Liver (tissue), 9 donors: ENCODE results near the gene CPEB2. TPM values are rescaled to one million over a fixed set of nuclear protein-coding genes. Genes with fewer than 3 reads are reported as not detected.

Source experiments
- DNase-seq: peaks from one replicate; pipeline ENCODE4 v3.0.0-alpha.2; 2017; ENCODE audit warnings: low spot score
- H3K27ac ChIP-seq, 2 donors: one replicate each; pipeline ENCODE4 v1.7.0; 2013; ENCODE audit warnings: inconsistent platforms in 2 of 2, low read length in 2 of 2, control low read depth in 1 of 2, low read depth in 1 of 2, mild to moderate bottlenecking in 1 of 2
- H3K27me3 ChIP-seq, 4 donors: one replicate each; pipeline versions ENCODE4 v1.6.1 to v1.7.0; 2013; ENCODE audit warnings: low read length in 3 of 4, inconsistent platforms in 1 of 4, mild to moderate bottlenecking in 1 of 4, moderate library complexity in 1 of 4; ENCODE audit not compliant: control insufficient read depth in 4 of 4, insufficient read depth in 4 of 4
- H3K36me3 ChIP-seq, 4 donors: one replicate each; pipeline versions ENCODE4 v1.6.1 to v1.7.0; 2013; ENCODE audit warnings: low read length in 3 of 4, mild to moderate bottlenecking in 3 of 4, low read depth in 1 of 4, moderate library complexity in 1 of 4; ENCODE audit not compliant: control insufficient read depth in 4 of 4, insufficient read depth in 3 of 4
- H3K4me1 ChIP-seq, 4 donors: one replicate each; pipeline versions ENCODE4 v1.6.1 to v1.7.0; 2013; ENCODE audit warnings: low read length in 3 of 4, mild to moderate bottlenecking in 3 of 4, moderate library complexity in 1 of 4; ENCODE audit not compliant: control insufficient read depth in 4 of 4, insufficient read depth in 4 of 4
- H3K4me3 ChIP-seq, 3 donors: one replicate each; pipeline versions ENCODE4 v1.6.1 to v1.7.0; 2013; ENCODE audit warnings: low read length in 3 of 3, control low read depth in 1 of 3, low read depth in 1 of 3, mild to moderate bottlenecking in 1 of 3
- H3K9ac ChIP-seq, 2 donors: one replicate each; pipeline ENCODE4 v1.7.0; 2013; ENCODE audit warnings: low read length in 2 of 2, mild to moderate bottlenecking in 2 of 2, moderate library complexity in 2 of 2, control low read depth in 1 of 2, low read depth in 1 of 2
- H3K9me3 ChIP-seq, 4 donors: one replicate each; pipeline versions ENCODE4 v1.6.1 to v1.7.0; 2013; ENCODE audit warnings: low read length in 3 of 4; ENCODE audit not compliant: control insufficient read depth in 4 of 4
- EGR1 ChIP-seq, 2 donors: IDR thresholded peaks; 2 replicates each; pipeline ENCODE4 v1.6.1; 2016 to 2018; ENCODE audit warnings: antibody characterized with exemption in 2 of 2, low read depth in 2 of 2
- FOXA1 ChIP-seq: IDR thresholded peaks from 2 replicates; pipeline ENCODE4 v1.6.1; 2016; ENCODE audit warnings: antibody characterized with exemption
- FOXA2 ChIP-seq: IDR thresholded peaks from 2 replicates; pipeline ENCODE4 v1.6.1; 2016; ENCODE audit warnings: antibody characterized with exemption
- GABPA ChIP-seq, 2 donors: IDR thresholded peaks in 1 of 2; conservative IDR thresholded peaks in 1 of 2; 2 replicates each; pipeline ENCODE4 v1.6.1; 2016; ENCODE audit warnings: antibody characterized with exemption in 2 of 2, mild to moderate bottlenecking in 1 of 2, moderate library complexity in 1 of 2
- HNF4A ChIP-seq, 2 donors: conservative IDR thresholded peaks; 2 replicates each; pipeline ENCODE4 v1.6.1; 2016; ENCODE audit warnings: antibody characterized with exemption in 2 of 2, mild to moderate bottlenecking in 2 of 2
- HNF4G ChIP-seq: IDR thresholded peaks from 2 replicates; pipeline ENCODE4 v1.6.1; 2016; ENCODE audit warnings: antibody characterized with exemption
- JUND ChIP-seq, 2 donors: IDR thresholded peaks; 2 replicates each; pipeline ENCODE4 v1.6.1; 2016; ENCODE audit warnings: antibody characterized with exemption in 2 of 2
- NR2F2 ChIP-seq: IDR thresholded peaks from 2 replicates; pipeline ENCODE4 v1.6.1; 2016; ENCODE audit warnings: antibody characterized with exemption
- RAD21 ChIP-seq, 2 donors: IDR thresholded peaks; 2 replicates each; pipeline ENCODE4 v1.6.1; 2016; ENCODE audit warnings: antibody characterized with exemption in 2 of 2, mild to moderate bottlenecking in 2 of 2
- RXRA ChIP-seq, 2 donors: IDR thresholded peaks; 2 replicates each; pipeline ENCODE4 v1.6.1; 2017 to 2018; ENCODE audit warnings: antibody characterized with exemption in 2 of 2, mild to moderate bottlenecking in 1 of 2
- SP1 ChIP-seq: IDR thresholded peaks from 2 replicates; pipeline ENCODE4 v1.6.1; 2018; ENCODE audit warnings: antibody characterized with exemption, mild to moderate bottlenecking
- TAF1 ChIP-seq: conservative IDR thresholded peaks from 2 replicates; pipeline ENCODE4 v1.6.1; 2016; ENCODE audit warnings: antibody characterized with exemption, mild to moderate bottlenecking
- YY1 ChIP-seq: IDR thresholded peaks from 2 replicates; pipeline ENCODE4 v1.6.1; 2016; ENCODE audit warnings: antibody characterized with exemption, mild to moderate bottlenecking
- WGBS: extraction: QIAGEN DNeasy Blood & Tissue Kit; methylation state at CpG from one replicate; pipeline ENCODE4 v1.1.7; 2013; 5-methylcytosine and 5-hydroxymethylcytosine counted together
- polyA plus RNA-seq, 2 donors: library from polyadenylated mRNA; stranded (reverse) in 1 of 2; unstranded in 1 of 2; fragments of 200-250 nt in 1 of 2; fragments of >200 nt in 1 of 2; fragmentation: Nextera tagmentation in 1 of 2; extraction: Ambion mirVana in 1 of 2; gene quantifications; one replicate each; pipeline versions ENCODE4 v1.2.1 to v1.2.3, GENCODE V29; 2013 to 2015
- total RNA-seq, 2 donors: library from RNA; depleted of rRNA; stranded (reverse); fragments of >200 nt; gene quantifications; one replicate each; pipeline ENCODE4 v1.2.3, GENCODE V29; 2014
- TF ChIP-seq, protein P1 (sequence below): IDR thresholded peaks from 2 replicates; pipeline ENCODE4 v1.6.1; 2016; ENCODE audit warnings: antibody characterized with exemption, mild to moderate bottlenecking
- TF ChIP-seq, protein P2 (sequence below): IDR thresholded peaks from 2 replicates; pipeline ENCODE4 v1.6.1; 2016; ENCODE audit warnings: antibody characterized with exemption
- TF ChIP-seq, protein P3 (sequence below): fragments of 150-350 bp; IDR thresholded peaks from 2 replicates; pipeline ENCODE4 v1.5.1; 2017; ENCODE audit warnings: improper control_type of control experiment, low read depth, low read length; ENCODE audit not compliant: missing input control
- TF ChIP-seq, protein P4 (sequence below): IDR thresholded peaks from 2 replicates; pipeline ENCODE4 v1.6.1; 2016; ENCODE audit warnings: antibody characterized with exemption
- TF ChIP-seq, protein P5 (sequence below): IDR thresholded peaks from 2 replicates; pipeline ENCODE4 v1.6.1; 2016; ENCODE audit warnings: antibody characterized with exemption
- donor health status: healthy.
- donor health status: healthy.
- donor health status: healthy.
- donor health status: healthy.
- donor health status: healthy.

CPEB2 gene
- total and polyA plus RNA-seq, 4 donors: 3.6 to 14.0 (median 4.6) TPM

DNA sequence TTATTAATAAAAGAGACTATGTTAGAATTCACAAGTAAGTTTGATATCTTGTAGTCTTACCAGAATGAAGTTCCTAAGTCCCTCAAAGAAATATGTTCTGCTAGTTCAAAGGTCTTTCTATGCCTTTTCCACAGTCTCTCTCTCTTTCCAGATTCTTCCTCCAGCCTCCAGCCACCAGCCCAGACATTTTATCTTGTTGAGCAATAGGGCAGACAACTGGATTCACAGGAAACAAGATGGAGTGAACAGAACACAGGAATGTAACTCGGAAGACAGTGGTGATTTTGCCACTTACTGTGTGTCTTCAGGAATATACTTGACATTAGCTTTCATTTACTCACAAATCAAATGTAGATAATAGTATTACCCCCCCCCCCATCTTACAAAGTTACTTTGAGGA is 17.1 kb upstream of the CPEB2 start:
- WGBS: 86% methylated on average over 1 of the region's 1 CpG
- Histone ChIP-seq H3K27me3 (no peaks in the 10 kb centered on the region), H3K36me3 (no peaks in the 10 kb centered on the region), H3K27ac (peak overlapping the region; percentile 64 to 74), H3K9ac (no peak overlapping the region), H3K4me1 (peaks cover 0 to 27% (median 14%) of the 10 kb centered on the region in 4 donors), H3K4me3 (no peak overlapping the region), H3K9me3 (no peaks in the 10 kb centered on the region)
- DNase-seq: no peak
- TF ChIP-seq, protein P1, sequence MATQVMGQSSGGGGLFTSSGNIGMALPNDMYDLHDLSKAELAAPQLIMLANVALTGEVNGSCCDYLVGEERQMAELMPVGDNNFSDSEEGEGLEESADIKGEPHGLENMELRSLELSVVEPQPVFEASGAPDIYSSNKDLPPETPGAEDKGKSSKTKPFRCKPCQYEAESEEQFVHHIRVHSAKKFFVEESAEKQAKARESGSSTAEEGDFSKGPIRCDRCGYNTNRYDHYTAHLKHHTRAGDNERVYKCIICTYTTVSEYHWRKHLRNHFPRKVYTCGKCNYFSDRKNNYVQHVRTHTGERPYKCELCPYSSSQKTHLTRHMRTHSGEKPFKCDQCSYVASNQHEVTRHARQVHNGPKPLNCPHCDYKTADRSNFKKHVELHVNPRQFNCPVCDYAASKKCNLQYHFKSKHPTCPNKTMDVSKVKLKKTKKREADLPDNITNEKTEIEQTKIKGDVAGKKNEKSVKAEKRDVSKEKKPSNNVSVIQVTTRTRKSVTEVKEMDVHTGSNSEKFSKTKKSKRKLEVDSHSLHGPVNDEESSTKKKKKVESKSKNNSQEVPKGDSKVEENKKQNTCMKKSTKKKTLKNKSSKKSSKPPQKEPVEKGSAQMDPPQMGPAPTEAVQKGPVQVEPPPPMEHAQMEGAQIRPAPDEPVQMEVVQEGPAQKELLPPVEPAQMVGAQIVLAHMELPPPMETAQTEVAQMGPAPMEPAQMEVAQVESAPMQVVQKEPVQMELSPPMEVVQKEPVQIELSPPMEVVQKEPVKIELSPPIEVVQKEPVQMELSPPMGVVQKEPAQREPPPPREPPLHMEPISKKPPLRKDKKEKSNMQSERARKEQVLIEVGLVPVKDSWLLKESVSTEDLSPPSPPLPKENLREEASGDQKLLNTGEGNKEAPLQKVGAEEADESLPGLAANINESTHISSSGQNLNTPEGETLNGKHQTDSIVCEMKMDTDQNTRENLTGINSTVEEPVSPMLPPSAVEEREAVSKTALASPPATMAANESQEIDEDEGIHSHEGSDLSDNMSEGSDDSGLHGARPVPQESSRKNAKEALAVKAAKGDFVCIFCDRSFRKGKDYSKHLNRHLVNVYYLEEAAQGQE: no peak
- TF ChIP-seq RAD21 (IDR thresholded peaks at IDR 0.05) (no peak), GABPA (IDR thresholded peaks at IDR 0.05 in 1 of 2, conservative IDR thresholded peaks at IDR 0.05 in 1 of 2) (no peak), RXRA (IDR thresholded peaks at IDR 0.05) (no peak), TAF1 (no peak), HNF4A (conservative IDR thresholded peaks at IDR 0.05) (no peak), FOXA2 (no peak), EGR1 (IDR thresholded peaks at IDR 0.05; ENCODE audit: low read depth in 2 of 2) (no peak)
- TF ChIP-seq, protein P2, sequence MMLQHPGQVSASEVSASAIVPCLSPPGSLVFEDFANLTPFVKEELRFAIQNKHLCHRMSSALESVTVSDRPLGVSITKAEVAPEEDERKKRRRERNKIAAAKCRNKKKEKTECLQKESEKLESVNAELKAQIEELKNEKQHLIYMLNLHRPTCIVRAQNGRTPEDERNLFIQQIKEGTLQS: no peak

DNA sequence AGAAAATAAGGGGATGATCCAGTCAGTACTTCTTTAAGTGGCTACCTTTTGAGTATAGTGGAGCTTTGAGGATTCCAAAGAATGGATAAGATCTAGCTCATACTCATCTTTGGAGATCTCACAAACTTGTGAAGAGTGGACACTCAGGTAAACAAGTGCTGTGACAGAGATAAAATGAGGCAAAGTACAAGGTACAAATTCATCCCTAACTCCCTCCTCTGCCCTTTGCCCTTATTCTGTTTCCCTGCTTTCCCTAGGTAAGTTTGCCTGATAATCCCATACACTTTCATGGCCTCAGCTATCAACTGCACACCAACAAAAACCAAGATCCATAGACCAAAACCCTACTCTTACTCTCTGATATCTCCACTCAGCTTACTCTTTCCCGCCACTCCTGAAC is 16.4 kb upstream of the CPEB2 start:
- no peak for DNase-seq
- TF ChIP-seq, protein P3, sequence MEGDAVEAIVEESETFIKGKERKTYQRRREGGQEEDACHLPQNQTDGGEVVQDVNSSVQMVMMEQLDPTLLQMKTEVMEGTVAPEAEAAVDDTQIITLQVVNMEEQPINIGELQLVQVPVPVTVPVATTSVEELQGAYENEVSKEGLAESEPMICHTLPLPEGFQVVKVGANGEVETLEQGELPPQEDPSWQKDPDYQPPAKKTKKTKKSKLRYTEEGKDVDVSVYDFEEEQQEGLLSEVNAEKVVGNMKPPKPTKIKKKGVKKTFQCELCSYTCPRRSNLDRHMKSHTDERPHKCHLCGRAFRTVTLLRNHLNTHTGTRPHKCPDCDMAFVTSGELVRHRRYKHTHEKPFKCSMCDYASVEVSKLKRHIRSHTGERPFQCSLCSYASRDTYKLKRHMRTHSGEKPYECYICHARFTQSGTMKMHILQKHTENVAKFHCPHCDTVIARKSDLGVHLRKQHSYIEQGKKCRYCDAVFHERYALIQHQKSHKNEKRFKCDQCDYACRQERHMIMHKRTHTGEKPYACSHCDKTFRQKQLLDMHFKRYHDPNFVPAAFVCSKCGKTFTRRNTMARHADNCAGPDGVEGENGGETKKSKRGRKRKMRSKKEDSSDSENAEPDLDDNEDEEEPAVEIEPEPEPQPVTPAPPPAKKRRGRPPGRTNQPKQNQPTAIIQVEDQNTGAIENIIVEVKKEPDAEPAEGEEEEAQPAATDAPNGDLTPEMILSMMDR: no peak
- peak in 1 of 2 donors; percentile 79 for TF ChIP-seq JUND (IDR thresholded peaks at IDR 0.05)
- TF ChIP-seq FOXA2: peak; percentile 90
- TF ChIP-seq, protein P1: peak; percentile 85
- no peak for TF ChIP-seq NR2F2
- TF ChIP-seq HNF4G: peak; percentile 84
- no peak for TF ChIP-seq TAF1
- TF ChIP-seq SP1: peak; percentile 99
- peak in 1 of 2 donors; percentile 28 for TF ChIP-seq GABPA (IDR thresholded peaks at IDR 0.05 in 1 of 2, conservative IDR thresholded peaks at IDR 0.05 in 1 of 2)
- TF ChIP-seq, protein P4, sequence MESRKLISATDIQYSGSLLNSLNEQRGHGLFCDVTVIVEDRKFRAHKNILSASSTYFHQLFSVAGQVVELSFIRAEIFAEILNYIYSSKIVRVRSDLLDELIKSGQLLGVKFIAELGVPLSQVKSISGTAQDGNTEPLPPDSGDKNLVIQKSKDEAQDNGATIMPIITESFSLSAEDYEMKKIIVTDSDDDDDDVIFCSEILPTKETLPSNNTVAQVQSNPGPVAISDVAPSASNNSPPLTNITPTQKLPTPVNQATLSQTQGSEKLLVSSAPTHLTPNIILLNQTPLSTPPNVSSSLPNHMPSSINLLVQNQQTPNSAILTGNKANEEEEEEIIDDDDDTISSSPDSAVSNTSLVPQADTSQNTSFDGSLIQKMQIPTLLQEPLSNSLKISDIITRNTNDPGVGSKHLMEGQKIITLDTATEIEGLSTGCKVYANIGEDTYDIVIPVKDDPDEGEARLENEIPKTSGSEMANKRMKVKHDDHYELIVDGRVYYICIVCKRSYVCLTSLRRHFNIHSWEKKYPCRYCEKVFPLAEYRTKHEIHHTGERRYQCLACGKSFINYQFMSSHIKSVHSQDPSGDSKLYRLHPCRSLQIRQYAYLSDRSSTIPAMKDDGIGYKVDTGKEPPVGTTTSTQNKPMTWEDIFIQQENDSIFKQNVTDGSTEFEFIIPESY: peak; percentile 64
- peak; percentile 77 for TF ChIP-seq FOXA1
- TF ChIP-seq, protein P2: no peak
- TF ChIP-seq HNF4A (conservative IDR thresholded peaks at IDR 0.05): peak; percentile 96 to 97
- TF ChIP-seq YY1: peak; percentile 79
- TF ChIP-seq, protein P5, sequence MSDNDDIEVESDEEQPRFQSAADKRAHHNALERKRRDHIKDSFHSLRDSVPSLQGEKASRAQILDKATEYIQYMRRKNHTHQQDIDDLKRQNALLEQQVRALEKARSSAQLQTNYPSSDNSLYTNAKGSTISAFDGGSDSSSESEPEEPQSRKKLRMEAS: peak; percentile 22
- TF ChIP-seq EGR1 (IDR thresholded peaks at IDR 0.05; ENCODE audit: low read depth in 2 of 2): no peak
- TF ChIP-seq RXRA (IDR thresholded peaks at IDR 0.05): peak; percentile 89 to 93
- TF ChIP-seq RAD21 (IDR thresholded peaks at IDR 0.05): peak; percentile 35 to 47
- Histone ChIP-seq H3K4me3 (no peak overlapping the region), H3K9me3 (no peaks in the 10 kb centered on the region), H3K4me1 (peaks cover 0 to 27% (median 14%) of the 10 kb centered on the region in 4 donors), H3K9ac (no peak overlapping the region), H3K27ac (peak overlapping the region; percentile 64 to 74), H3K27me3 (no peaks in the 10 kb centered on the region), H3K36me3 (no peaks in the 10 kb centered on the region)
- 92% methylated on average over 1 of the region's 1 CpG for WGBS
